OCI-LY3 (cell line): Measurements from ENCODE around the gene ARHGAP15.

Experiments
- H2AFZ ChIP-seq: fragments of 200-600, 300-600 bp; shearing (Covaris generic); 2 replicates; pipeline ENCODE4 v1.6.0; 2014; ENCODE audit warnings: antibody characterized with exemption, low read depth, low read length
- H3K27ac ChIP-seq: fragments of 200-600, 300-600 bp; sonication (generic); 2 replicates; pipeline ENCODE4 v1.5.1; 2014; ENCODE audit warnings: mild to moderate bottlenecking, low read length, moderate library complexity, mixed read lengths
- H3K27me3 ChIP-seq: fragments of 200-600, 300-600 bp; sonication (generic); 2 replicates; pipeline ENCODE4 v1.6.1; 2014; ENCODE audit warnings: low read depth, low read length, mixed read lengths
- H3K36me3 ChIP-seq: fragments of 200-600, 300-600 bp; sonication (generic); replicated peaks from 2 replicates; pipeline ENCODE3; 2014; ENCODE audit warnings: low read depth, low read length, mixed read lengths
- H3K4me1 ChIP-seq: fragments of 300-600, 200-600 bp; sonication (generic); 2 replicates; pipeline ENCODE4 v1.6.1; 2014; ENCODE audit warnings: low read length, mixed read lengths
- H3K4me2 ChIP-seq: fragments of 200-600, 300-600 bp; sonication (generic); 2 replicates; pipeline ENCODE4 v1.6.1; 2014; ENCODE audit warnings: low read length, mixed read lengths
- H3K4me3 ChIP-seq: fragments of 300-600, 200-600 bp; sonication (generic); 2 replicates; pipeline ENCODE4 v1.5.1; 2014; ENCODE audit warnings: antibody characterized with exemption, mild to moderate bottlenecking, low read length, moderate library complexity
- H3K79me2 ChIP-seq: fragments of 300-600, 200-600 bp; shearing (Covaris generic); 2 replicates; pipeline ENCODE4 v1.6.1; 2014; ENCODE audit warnings: mild to moderate bottlenecking, low read length, mixed read lengths
- H3K9ac ChIP-seq: fragments of 300-600, 200-600 bp; shearing (Covaris generic); 2 replicates; pipeline ENCODE4 v1.6.0; 2014; ENCODE audit warnings: mild to moderate bottlenecking, low read length, moderate library complexity
- H3K9me3 ChIP-seq: fragments of 200-600, 300-600 bp; shearing (Covaris generic); 2 replicates; pipeline ENCODE4 v1.6.1; 2014; ENCODE audit warnings: low read length, mixed read lengths; ENCODE audit not compliant: insufficient read depth
- H4K20me1 ChIP-seq: fragments of 200-600, 300-600 bp; sonication (generic); 2 replicates; pipeline ENCODE4 v1.6.1; 2016; ENCODE audit warnings: low read length, mixed read lengths; ENCODE audit not compliant: insufficient read depth
- CTCF ChIP-seq: fragments of 200-600, 300-600 bp; sonication (generic); IDR thresholded peaks from 2 replicates; pipeline ENCODE4 v1.5.1; 2014; ENCODE audit warnings: antibody characterized with exemption, low read length, low read depth
- EZH2phosphoT487 ChIP-seq: fragments of 200-600 bp; shearing (Covaris generic); IDR thresholded peaks from 2 replicates; pipeline ENCODE4 v1.6.1; 2018; ENCODE audit warnings: antibody characterized with exemption, mixed run types, low read depth

ARHGAP15 gene

GRCh38 chr2:143560724-143561123, 431.5 kb downstream of the ARHGAP15 start:
- H3K4me2 ChIP-seq: no peak overlapping the region
- no peak overlapping the region for H2AFZ ChIP-seq
- no peaks in the 10 kb centered on the region; the same call in 1 of the 2 replicates for H4K20me1 ChIP-seq
- no peak overlapping the region for H3K9ac ChIP-seq
- TF ChIP-seq CTCF (no peak), EZH2phosphoT487 (no peak)
- no peaks in the 10 kb centered on the region for H3K9me3 ChIP-seq
- no peak overlapping the region for H3K27ac ChIP-seq
- peaks cover 8% of the 10 kb centered on the region for H3K36me3 ChIP-seq
- no peaks in the 10 kb centered on the region for H3K79me2 ChIP-seq
- H3K27me3 ChIP-seq: no peaks in the 10 kb centered on the region
- peaks cover 22% of the 10 kb centered on the region for H3K4me1 ChIP-seq
- H3K4me3 ChIP-seq: no peak overlapping the region

GRCh38 chr2:143564419-143564818, 435.2 kb downstream of the ARHGAP15 start:
- Histone ChIP-seq H3K9ac (no peak overlapping the region; the same call in 1 of the 2 replicates), H3K79me2 (no peaks in the 10 kb centered on the region), H3K4me1 (peaks cover 22% of the 10 kb centered on the region), H4K20me1 (no peaks in the 10 kb centered on the region; the same call in 1 of the 2 replicates), H2AFZ (no peak overlapping the region), H3K4me2 (peak overlapping the region; percentile 60), H3K9me3 (no peaks in the 10 kb centered on the region), H3K27me3 (no peaks in the 10 kb centered on the region), H3K4me3 (peak overlapping the region; percentile 31; the same call in 1 of the 2 replicates), H3K27ac (peak overlapping the region; percentile 13; the same call in 1 of the 2 replicates), H3K36me3 (peaks cover 8% of the 10 kb centered on the region)
- TF ChIP-seq EZH2phosphoT487 (no peak), CTCF (no peak)

GRCh38 chr2:143571747-143572146, 442.5 kb downstream of the ARHGAP15 start:
- Histone ChIP-seq H3K79me2 (no peaks in the 10 kb centered on the region), H3K27me3 (no peaks in the 10 kb centered on the region), H4K20me1 (no peaks in the 10 kb centered on the region), H3K4me3 (no peak overlapping the region), H2AFZ (no peak overlapping the region), H3K9ac (no peak overlapping the region), H3K4me2 (no peak overlapping the region), H3K9me3 (no peaks in the 10 kb centered on the region), H3K36me3 (peaks cover 4% of the 10 kb centered on the region), H3K4me1 (peaks cover 10% of the 10 kb centered on the region; the same call in 1 of the 2 replicates), H3K27ac (no peak overlapping the region)
- no peak for TF ChIP-seq EZH2phosphoT487
- no peak for TF ChIP-seq CTCF

GRCh38 chr2:143572421-143572820, 443.2 kb downstream of the ARHGAP15 start:
- Histone ChIP-seq H4K20me1 (no peaks in the 10 kb centered on the region), H3K9ac (no peak overlapping the region), H2AFZ (no peak overlapping the region), H3K79me2 (no peaks in the 10 kb centered on the region), H3K4me2 (no peak overlapping the region), H3K4me1 (peaks cover 10% of the 10 kb centered on the region; the same call in 1 of the 2 replicates), H3K27me3 (no peaks in the 10 kb centered on the region), H3K9me3 (no peaks in the 10 kb centered on the region), H3K4me3 (no peak overlapping the region), H3K36me3 (peaks cover 3% of the 10 kb centered on the region), H3K27ac (no peak overlapping the region)
- TF ChIP-seq EZH2phosphoT487 (no peak), CTCF (no peak)
